Peyer's patch (tissue), 4 donors: Measurements from ENCODE around the gene TPPP2. TPM values are rescaled to one million over a fixed set of nuclear protein-coding genes. Genes with fewer than 3 reads are reported as not detected.

Experiments used
- DNase-seq, 3 donors: peaks; one replicate each; pipeline ENCODE4 v3.0.0-alpha.2; 2017 to 2019
- H3K27ac ChIP-seq, 4 donors: fragments of 200-600 bp; sonication (generic); one replicate each; pipeline ENCODE4 v1.5.1; 2016 to 2019
- H3K27me3 ChIP-seq, 2 donors: fragments of 200-600 bp; sonication (generic); one replicate each; pipeline ENCODE4 v1.5.1; 2019
- H3K36me3 ChIP-seq, 3 donors: fragments of 200-600 bp; sonication (generic); one replicate each; pipeline ENCODE4 v1.5.1; 2016 to 2019
- H3K4me1 ChIP-seq, 4 donors: fragments of 200-600 bp; sonication (generic); one replicate each; pipeline ENCODE4 v1.5.1; 2016 to 2019
- H3K4me3 ChIP-seq, 4 donors: fragments of 200-600 bp; sonication (generic); 1 replicate in 3 of 4; 2 replicates in 1 of 4; pipeline ENCODE4 v1.5.1; 2016 to 2019; ENCODE audit warnings: mild to moderate bottlenecking in 1 of 4
- H3K9me3 ChIP-seq, 4 donors: fragments of 200-600 bp; sonication (generic); one replicate each; pipeline ENCODE4 v1.5.1; 2016 to 2019; ENCODE audit warnings: mild to moderate bottlenecking in 1 of 4
- CTCF ChIP-seq, 6 experiments: fragments of 450-650 bp in 4 of 6; fragments of 200-600 bp in 2 of 6; sonication (generic) in 1 of 6; IDR thresholded peaks; one replicate each; pipeline ENCODE4 v1.5.1; 2017 to 2019; ENCODE audit warnings: antibody characterized with exemption in 6 of 6, mild to moderate bottlenecking in 3 of 6, moderate library complexity in 1 of 6
- POLR2A ChIP-seq, 2 donors: fragments of 450-650 bp; IDR thresholded peaks; one replicate each; pipeline ENCODE4 v1.5.1; 2017; ENCODE audit warnings: antibody characterized with exemption in 2 of 2, mild to moderate bottlenecking in 2 of 2, moderate library complexity in 2 of 2
- total RNA-seq, 4 donors: library from RNA; depleted of rRNA; stranded (reverse); fragments of >200 nt; gene quantifications; one replicate each; pipeline ENCODE4 v1.1.0, GENCODE V29; 2016

The TPPP2 gene
- total RNA-seq, 4 donors from 2014 or later = not detected

- TF ChIP-seq CTCF (IDR thresholded peaks at IDR 0.05) = no peak
- TF ChIP-seq POLR2A (IDR thresholded peaks at IDR 0.05) = no peak
- Histone ChIP-seq H3K27me3 (no peaks in the 10 kb centered on the region), H3K4me1 (peaks cover 0 to 19% (median 3%) of the 10 kb centered on the region in 4 donors), H3K36me3 (no peaks in the 10 kb centered on the region), H3K27ac (peak overlapping the region in 1 of 4 donors; percentile 3), H3K4me3 (no peak overlapping the region), H3K9me3 (no peaks in the 10 kb centered on the region)
- DNase-seq = no peak
Measured at GRCh38 chr14:21043974-21044618, 14.1 kb downstream of the TPPP2 start.

GRCh38 chr14:21047378-21047781 is 17.4 kb downstream of the TPPP2 start:
- TF ChIP-seq POLR2A (IDR thresholded peaks at IDR 0.05) = no peak
- TF ChIP-seq CTCF (IDR thresholded peaks at IDR 0.05) = no peak
- Histone ChIP-seq H3K36me3 (no peaks in the 10 kb centered on the region), H3K4me1 (peaks cover 0 to 9% (median 3%) of the 10 kb centered on the region in 4 donors), H3K27ac (no peak overlapping the region), H3K9me3 (no peaks in the 10 kb centered on the region), H3K4me3 (no peak overlapping the region), H3K27me3 (no peaks in the 10 kb centered on the region)
- DNase-seq = no peak

- Histone ChIP-seq H3K27ac (no peak overlapping the region), H3K4me1 (peaks cover 0 to 4% (median under 1%) of the 10 kb centered on the region in 4 donors), H3K27me3 (no peaks in the 10 kb centered on the region), H3K4me3 (no peak overlapping the region), H3K36me3 (no peaks in the 10 kb centered on the region), H3K9me3 (no peaks in the 10 kb centered on the region)
- no peak for TF ChIP-seq POLR2A (IDR thresholded peaks at IDR 0.05)
- TF ChIP-seq CTCF (IDR thresholded peaks at IDR 0.05) = no peak
- no peak for DNase-seq
Measured at GRCh38 chr14:21048638-21049037, 18.6 kb downstream of the TPPP2 start.

- Histone ChIP-seq H3K36me3 (no peaks in the 10 kb centered on the region), H3K4me3 (no peak overlapping the region), H3K9me3 (no peaks in the 10 kb centered on the region), H3K4me1 (no peaks in the 10 kb centered on the region), H3K27ac (no peak overlapping the region), H3K27me3 (no peaks in the 10 kb centered on the region)
- no peak for DNase-seq
- TF ChIP-seq POLR2A (IDR thresholded peaks at IDR 0.05) (no peak), CTCF (IDR thresholded peaks at IDR 0.05) (no peak)
Measured at GRCh38 chr14:21049271-21049673, 19.3 kb downstream of the TPPP2 start.

- Histone ChIP-seq H3K4me3 (no peak overlapping the region), H3K36me3 (no peaks in the 10 kb centered on the region), H3K27ac (no peak overlapping the region), H3K4me1 (no peaks in the 10 kb centered on the region), H3K9me3 (no peaks in the 10 kb centered on the region), H3K27me3 (no peaks in the 10 kb centered on the region)
- TF ChIP-seq POLR2A (IDR thresholded peaks at IDR 0.05) (no peak), CTCF (IDR thresholded peaks at IDR 0.05) (no peak)
- DNase-seq = no peak
Measured at GRCh38 chr14:21050597-21050996, 20.6 kb downstream of the TPPP2 start.
